Peyer's patch (tissue), 4 donors: ENCODE results near the gene DOK4.

Source experiments
- CTCF ChIP-seq, 6 experiments: fragments of 450-650 bp in 4 of 6; fragments of 200-600 bp in 2 of 6; sonication (generic) in 1 of 6; IDR thresholded peaks; one replicate each; pipeline ENCODE4 v1.5.1; 2017 to 2019; ENCODE audit warnings: antibody characterized with exemption in 6 of 6, mild to moderate bottlenecking in 3 of 6, moderate library complexity in 1 of 6
- POLR2A ChIP-seq, 2 donors: fragments of 450-650 bp; IDR thresholded peaks; one replicate each; pipeline ENCODE4 v1.5.1; 2017; ENCODE audit warnings: antibody characterized with exemption in 2 of 2, mild to moderate bottlenecking in 2 of 2, moderate library complexity in 2 of 2

GRCh38 chr16:57445510-57445909, 40.8 kb downstream of the DOK4 start:
- TF ChIP-seq CTCF (IDR thresholded peaks at IDR 0.05): no peak
- no peak for TF ChIP-seq POLR2A (IDR thresholded peaks at IDR 0.05)
